ENCODE data around the gene CCDC27. TPM values are rescaled to one million over a fixed set of nuclear protein-coding genes. Genes with fewer than 3 reads are reported as not detected.
A peak's percentile ranks its signal among the peaks of the same experiment; 100 is the strongest.
"Not testable (repeated sequence)": the region's sequence is repeated elsewhere in the genome, so short reads cannot be mapped to it uniquely, and the experiment has no call there.

CCDC27 gene
- polyA plus RNA-seq, 3 donors, result 0.31 to 0.59 (median 0.32) TPM

- no peak for DNase-seq (ENCODE audit: extremely low read depth in 1 of 11, low read depth in 9 of 11, low spot score in 4 of 11)
Measured at GRCh38 chr1:3803905-3804626, 51.8 kb downstream of the CCDC27 start.

GRCh38 chr1:3804627-3804944 lies 52.3 kb downstream of the CCDC27 start:
- not testable (repeated sequence) for DNase-seq (ENCODE audit: extremely low read depth in 1 of 11, low read depth in 9 of 11, low spot score in 4 of 11)

GRCh38 chr1:3805038-3805437 lies 52.8 kb downstream of the CCDC27 start:
- DNase-seq (ENCODE audit: extremely low read depth in 1 of 11, low read depth in 9 of 11, low spot score in 4 of 11), result no peak

GRCh38 chr1:3807769-3808168 lies 55.5 kb downstream of the CCDC27 start:
- DNase-seq (ENCODE audit: extremely low read depth in 1 of 11, low read depth in 9 of 11, low spot score in 4 of 11), result no peak

GRCh38 chr1:3809680-3810079 lies 57.4 kb downstream of the CCDC27 start:
- no peak for DNase-seq (ENCODE audit: extremely low read depth in 1 of 11, low read depth in 9 of 11, low spot score in 4 of 11)

GRCh38 chr1:3810149-3810761 lies 58.0 kb downstream of the CCDC27 start:
- DNase-seq (ENCODE audit: extremely low read depth in 1 of 11, low read depth in 9 of 11, low spot score in 4 of 11), result not testable (repeated sequence)

- no peak for DNase-seq (ENCODE audit: extremely low read depth in 1 of 11, low read depth in 9 of 11, low spot score in 4 of 11)
Measured at GRCh38 chr1:3811595-3811911, 59.3 kb downstream of the CCDC27 start.

- DNase-seq (ENCODE audit: extremely low read depth in 1 of 11, low read depth in 9 of 11, low spot score in 4 of 11), result no peak
Measured at GRCh38 chr1:3814065-3814464, 61.8 kb downstream of the CCDC27 start.

GRCh38 chr1:3814771-3815561 lies 62.7 kb downstream of the CCDC27 start:
- DNase-seq (ENCODE audit: extremely low read depth in 1 of 11, low read depth in 9 of 11, low spot score in 4 of 11), result no peak

- no peak for DNase-seq (ENCODE audit: extremely low read depth in 1 of 11, low read depth in 9 of 11, low spot score in 4 of 11)
Measured at GRCh38 chr1:3816331-3817137, 64.3 kb downstream of the CCDC27 start.

GRCh38 chr1:3817138-3817740 lies 65.0 kb downstream of the CCDC27 start:
- DNase-seq (ENCODE audit: extremely low read depth in 1 of 11, low read depth in 9 of 11, low spot score in 4 of 11), result no peak

- DNase-seq (ENCODE audit: extremely low read depth in 1 of 11, low read depth in 9 of 11, low spot score in 4 of 11), result no peak
Measured at GRCh38 chr1:3817821-3818597, 65.8 kb downstream of the CCDC27 start.

GRCh38 chr1:3819771-3820200 lies 67.5 kb downstream of the CCDC27 start:
- no peak for DNase-seq (ENCODE audit: extremely low read depth in 1 of 11, low read depth in 9 of 11, low spot score in 4 of 11)

- DNase-seq (ENCODE audit: extremely low read depth in 1 of 11, low read depth in 9 of 11, low spot score in 4 of 11), result no peak
Measured at GRCh38 chr1:3820316-3820715, 68.1 kb downstream of the CCDC27 start.

GRCh38 chr1:3821004-3821403 lies 68.8 kb downstream of the CCDC27 start:
- peak in 1 of 11 donors; percentile 36 for DNase-seq (ENCODE audit: extremely low read depth in 1 of 11, low read depth in 9 of 11, low spot score in 4 of 11)

Data from renal cortex interstitium (tissue), 11 donors.